Uterus (tissue), 2 donors: ENCODE results near the gene SZT2.

Experiments
- POLR2A ChIP-seq, 2 donors: fragments of 450-650 bp; IDR thresholded peaks; one replicate each; pipeline ENCODE4 v1.6.1; 2016; ENCODE audit warnings: antibody characterized with exemption in 2 of 2, mild to moderate bottlenecking in 1 of 2, moderate library complexity in 1 of 2
- TF ChIP-seq, protein P1 (sequence below), 4 experiments: fragments of 200-600 bp in 2 of 4; fragments of 450-650 bp in 2 of 4; sonication (generic) in 2 of 4; IDR thresholded peaks; one replicate each; pipeline ENCODE4 v1.5.1; 2016 to 2019; ENCODE audit warnings: antibody characterized with exemption in 4 of 4, mild to moderate bottlenecking in 2 of 4, moderate library complexity in 1 of 4

DNA sequence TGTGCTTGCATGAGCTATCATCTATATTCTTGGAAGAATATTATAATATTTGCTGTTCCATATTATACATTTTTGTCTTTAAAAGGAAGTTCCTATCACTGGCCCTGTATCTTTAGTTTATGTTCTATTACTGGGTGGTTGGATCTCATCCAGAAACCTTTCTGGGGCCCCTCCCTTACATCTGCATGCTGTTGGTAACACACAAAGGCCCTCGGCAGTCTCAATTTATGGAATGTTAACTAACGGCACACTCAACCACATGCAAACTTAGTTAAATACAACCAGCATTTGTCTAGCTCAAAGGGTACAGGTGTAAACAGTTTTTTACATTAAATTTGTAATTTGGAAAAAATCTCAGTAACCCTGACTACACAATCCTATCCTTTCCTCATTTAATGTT is 73.8 kb downstream of the SZT2 start:
- TF ChIP-seq, protein P1, sequence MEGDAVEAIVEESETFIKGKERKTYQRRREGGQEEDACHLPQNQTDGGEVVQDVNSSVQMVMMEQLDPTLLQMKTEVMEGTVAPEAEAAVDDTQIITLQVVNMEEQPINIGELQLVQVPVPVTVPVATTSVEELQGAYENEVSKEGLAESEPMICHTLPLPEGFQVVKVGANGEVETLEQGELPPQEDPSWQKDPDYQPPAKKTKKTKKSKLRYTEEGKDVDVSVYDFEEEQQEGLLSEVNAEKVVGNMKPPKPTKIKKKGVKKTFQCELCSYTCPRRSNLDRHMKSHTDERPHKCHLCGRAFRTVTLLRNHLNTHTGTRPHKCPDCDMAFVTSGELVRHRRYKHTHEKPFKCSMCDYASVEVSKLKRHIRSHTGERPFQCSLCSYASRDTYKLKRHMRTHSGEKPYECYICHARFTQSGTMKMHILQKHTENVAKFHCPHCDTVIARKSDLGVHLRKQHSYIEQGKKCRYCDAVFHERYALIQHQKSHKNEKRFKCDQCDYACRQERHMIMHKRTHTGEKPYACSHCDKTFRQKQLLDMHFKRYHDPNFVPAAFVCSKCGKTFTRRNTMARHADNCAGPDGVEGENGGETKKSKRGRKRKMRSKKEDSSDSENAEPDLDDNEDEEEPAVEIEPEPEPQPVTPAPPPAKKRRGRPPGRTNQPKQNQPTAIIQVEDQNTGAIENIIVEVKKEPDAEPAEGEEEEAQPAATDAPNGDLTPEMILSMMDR (IDR thresholded peaks at IDR 0.05) = no peak
- no peak for TF ChIP-seq POLR2A (IDR thresholded peaks at IDR 0.05)
